Measurements from ENCODE around the gene SLC1A3. TPM values are rescaled to one million over a fixed set of nuclear protein-coding genes. Genes with fewer than 3 reads are reported as not detected.

Gene SLC1A3
- total and polyA plus RNA-seq, 2 of the 4 experiments (the other 2 are of a cell fraction), result 0.27 to 1.3 TPM

GRCh38 chr5:36669015-36669651 is 62.7 kb downstream of the SLC1A3 start:
- H3K18ac ChIP-seq (ENCODE audit: low read depth, low read length), result no peak overlapping the region
- H4K5ac ChIP-seq (ENCODE audit: low read depth, low read length), result no peak overlapping the region
- no peaks in the 10 kb centered on the region for H4K20me1 ChIP-seq (ENCODE audit: insufficient read depth, low read length)
- H2BK15ac ChIP-seq (ENCODE audit: low read depth, low read length), result no peak overlapping the region
- H4K8ac ChIP-seq (ENCODE audit: low read depth in 2 of 2, low read length in 2 of 2), result no peak overlapping the region
- H2BK5ac ChIP-seq (ENCODE audit: low read depth, low read length, poor library complexity, severe bottlenecking), result no peak overlapping the region
- no TSS peak for BruUV-seq (replicated peaks)
- no peak overlapping the region for H3K4ac ChIP-seq (ENCODE audit: low read depth, low read length)
- no peaks in the 10 kb centered on the region for H3K36me3 ChIP-seq (ENCODE audit: control insufficient read depth, insufficient read depth, low read length)
- H3K27me3 ChIP-seq (ENCODE audit: control insufficient read depth, insufficient read depth, low read length), result peaks cover 1% of the 10 kb centered on the region; the same call in 1 of the 2 replicates
- TF ChIP-seq MAZ (IDR thresholded peaks at IDR 0.05; ENCODE audit: borderline replicate concordance, low read depth, low read length) (no peak), CHD1 (IDR thresholded peaks at IDR 0.05; ENCODE audit: low read depth, low read length) (no peak), FOS (IDR thresholded peaks at IDR 0.05; ENCODE audit: low read depth, low read length) (no peak), MXI1 (IDR thresholded peaks at IDR 0.05; ENCODE audit: borderline replicate concordance, low read depth, low read length) (no peak), NFE2L2 (IDR thresholded peaks at IDR 0.05; ENCODE audit: low read depth, low read length) (no peak), POLR2A (IDR thresholded peaks at IDR 0.05; ENCODE audit: low read depth, low read length) (no peak), MAFK (IDR thresholded peaks at IDR 0.05; ENCODE audit: low read depth, low read length) (no peak), RFX5 (IDR thresholded peaks at IDR 0.05; ENCODE audit: low read depth, low read length) (no peak), CEBPB (IDR thresholded peaks at IDR 0.05; ENCODE audit: low read depth, low read length) (no peak), BHLHE40 (IDR thresholded peaks at IDR 0.05; ENCODE audit: low read depth, low read length) (no peak), RCOR1 (IDR thresholded peaks at IDR 0.05; ENCODE audit: insufficient replicate concordance, low read length) (no peak), USF2 (IDR thresholded peaks at IDR 0.05; ENCODE audit: low read depth, low read length) (no peak)
- TF ChIP-seq, protein P1, sequence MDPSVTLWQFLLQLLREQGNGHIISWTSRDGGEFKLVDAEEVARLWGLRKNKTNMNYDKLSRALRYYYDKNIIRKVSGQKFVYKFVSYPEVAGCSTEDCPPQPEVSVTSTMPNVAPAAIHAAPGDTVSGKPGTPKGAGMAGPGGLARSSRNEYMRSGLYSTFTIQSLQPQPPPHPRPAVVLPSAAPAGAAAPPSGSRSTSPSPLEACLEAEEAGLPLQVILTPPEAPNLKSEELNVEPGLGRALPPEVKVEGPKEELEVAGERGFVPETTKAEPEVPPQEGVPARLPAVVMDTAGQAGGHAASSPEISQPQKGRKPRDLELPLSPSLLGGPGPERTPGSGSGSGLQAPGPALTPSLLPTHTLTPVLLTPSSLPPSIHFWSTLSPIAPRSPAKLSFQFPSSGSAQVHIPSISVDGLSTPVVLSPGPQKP (IDR thresholded peaks at IDR 0.05; ENCODE audit: borderline replicate concordance, low read depth, low read length), result no peak
- H2BK20ac ChIP-seq (ENCODE audit: low read depth, low read length), result no peak overlapping the region
- H3K14ac ChIP-seq (replicated peaks; ENCODE audit: low read depth, low read length), result no peak overlapping the region
- H3K4me3 ChIP-seq (ENCODE audit: insufficient read depth, low read depth, low read length), result no peak overlapping the region
- in situ Hi-C loops (cut with MboI; ENCODE audit: low sequenced_read_pairs), result no loop called here
- ATAC-seq (ENCODE audit: low read depth), result no peak
- no peak overlapping the region for H3K56ac ChIP-seq (ENCODE audit: extremely low read depth, insufficient read depth, low read length)
- no peak overlapping the region for H4K91ac ChIP-seq (ENCODE audit: insufficient read depth, low read depth, low read length)
- intact Hi-C loops (cut with micrococcal nuclease), result no loop called here
- H3K79me1 ChIP-seq (ENCODE audit: low read depth in 1 of 2, low read length in 2 of 2), result no peaks in the 10 kb centered on the region
- no peak overlapping the region for H3K27ac ChIP-seq (ENCODE audit: insufficient read depth, low read length)
- no peaks in the 10 kb centered on the region for H3K9me3 ChIP-seq (ENCODE audit: control insufficient read depth, insufficient read depth, low read length)
- no peaks in the 10 kb centered on the region; the same call in 1 of the 2 replicates for H3K9me1 ChIP-seq (ENCODE audit: insufficient read depth, low read length)
- no peak for DNase-seq
- no peak overlapping the region for H3K9ac ChIP-seq (ENCODE audit: low read depth, low read length)
- peaks cover 3% of the 10 kb centered on the region; the same call in 1 of the 2 replicates for H3K4me1 ChIP-seq (ENCODE audit: control insufficient read depth, insufficient read depth, low read length)
- POLR2A ChIA-PET (ENCODE audit: unreplicated experiment), result no interaction called here
- no peak overlapping the region for H2AK5ac ChIP-seq (ENCODE audit: low read depth, low read length)
- dilution Hi-C loops (cut with HindIII; ENCODE audit: low sequenced_read_pairs, unreplicated experiment), result no loop called here
- no peak overlapping the region for H2BK120ac ChIP-seq (ENCODE audit: low read depth, low read length)
- H2AK9ac ChIP-seq (replicated peaks; ENCODE audit: low read depth, low read length, poor library complexity), result no peak overlapping the region
- 98% methylated on average over 8 of the region's 13 CpGs; no CpG with 5 or more reads in 1 of the 2 experiments for WGBS, 2 experiments (ENCODE audit: extremely low coverage in 2 of 2, insufficient read length in 1 of 2)
- no peak overlapping the region for H3K23ac ChIP-seq (ENCODE audit: low read depth, low read length)
- CTCF ChIA-PET, result interaction anchor here (1.7 kb wide), 1 partner anchor 21 kb away, joined by 7 read pairs; no protein-coding TSS in a partner anchor
- no peak overlapping the region for H2AFZ ChIP-seq (replicated peaks; ENCODE audit: low read length, poor library complexity)
- no peak overlapping the region for H3K4me2 ChIP-seq (ENCODE audit: low read depth, low read length)
